OCI-LY7 (cell line): ENCODE data around the gene HMGN2.

Experiments used
- EZH2phosphoT487 ChIP-seq: fragments of 200-600 bp; sonication (generic); IDR thresholded peaks from 2 replicates; pipeline ENCODE4 v1.6.1; 2018; ENCODE audit warnings: low read depth, borderline replicate concordance, mild to moderate bottlenecking, mixed run types, antibody characterized with exemption, low read length, moderate library complexity, mixed read lengths
- TF ChIP-seq, protein P1 (sequence below): fragments of 200-600 bp; sonication (generic); conservative IDR thresholded peaks from 2 replicates; pipeline ENCODE4 v1.5.1; 2014; ENCODE audit warnings: mild to moderate bottlenecking, antibody characterized with exemption, low read length, moderate library complexity, mixed read lengths

DNA sequence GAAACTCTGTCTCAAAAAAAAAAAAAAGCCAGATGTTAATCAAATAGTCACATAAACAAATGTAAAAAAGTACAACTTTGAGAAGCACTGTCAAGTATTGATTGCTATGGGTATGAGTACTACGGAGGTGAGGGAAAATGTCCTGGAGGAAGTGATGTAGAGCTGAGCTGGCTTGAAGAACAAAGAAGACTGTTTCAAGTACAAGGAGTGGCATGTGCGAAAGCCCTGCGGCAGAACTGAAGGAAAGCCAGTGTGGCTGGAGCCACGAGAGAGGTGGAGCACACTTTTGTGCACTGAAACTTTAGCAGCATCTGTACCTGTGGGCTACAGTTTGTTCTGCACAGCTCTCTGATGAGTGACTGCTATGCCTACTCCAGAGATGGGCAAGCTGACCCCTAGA lies 51.9 kb downstream of the HMGN2 start:
- TF ChIP-seq, protein P1, sequence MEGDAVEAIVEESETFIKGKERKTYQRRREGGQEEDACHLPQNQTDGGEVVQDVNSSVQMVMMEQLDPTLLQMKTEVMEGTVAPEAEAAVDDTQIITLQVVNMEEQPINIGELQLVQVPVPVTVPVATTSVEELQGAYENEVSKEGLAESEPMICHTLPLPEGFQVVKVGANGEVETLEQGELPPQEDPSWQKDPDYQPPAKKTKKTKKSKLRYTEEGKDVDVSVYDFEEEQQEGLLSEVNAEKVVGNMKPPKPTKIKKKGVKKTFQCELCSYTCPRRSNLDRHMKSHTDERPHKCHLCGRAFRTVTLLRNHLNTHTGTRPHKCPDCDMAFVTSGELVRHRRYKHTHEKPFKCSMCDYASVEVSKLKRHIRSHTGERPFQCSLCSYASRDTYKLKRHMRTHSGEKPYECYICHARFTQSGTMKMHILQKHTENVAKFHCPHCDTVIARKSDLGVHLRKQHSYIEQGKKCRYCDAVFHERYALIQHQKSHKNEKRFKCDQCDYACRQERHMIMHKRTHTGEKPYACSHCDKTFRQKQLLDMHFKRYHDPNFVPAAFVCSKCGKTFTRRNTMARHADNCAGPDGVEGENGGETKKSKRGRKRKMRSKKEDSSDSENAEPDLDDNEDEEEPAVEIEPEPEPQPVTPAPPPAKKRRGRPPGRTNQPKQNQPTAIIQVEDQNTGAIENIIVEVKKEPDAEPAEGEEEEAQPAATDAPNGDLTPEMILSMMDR: no peak
- TF ChIP-seq EZH2phosphoT487: no peak
